ENCODE results near the gene AUTS2.
"Not testable (repeated sequence)": the region's sequence is repeated elsewhere in the genome, so short reads cannot be mapped to it uniquely, and the experiment has no call there.

Gene AUTS2

DNA sequence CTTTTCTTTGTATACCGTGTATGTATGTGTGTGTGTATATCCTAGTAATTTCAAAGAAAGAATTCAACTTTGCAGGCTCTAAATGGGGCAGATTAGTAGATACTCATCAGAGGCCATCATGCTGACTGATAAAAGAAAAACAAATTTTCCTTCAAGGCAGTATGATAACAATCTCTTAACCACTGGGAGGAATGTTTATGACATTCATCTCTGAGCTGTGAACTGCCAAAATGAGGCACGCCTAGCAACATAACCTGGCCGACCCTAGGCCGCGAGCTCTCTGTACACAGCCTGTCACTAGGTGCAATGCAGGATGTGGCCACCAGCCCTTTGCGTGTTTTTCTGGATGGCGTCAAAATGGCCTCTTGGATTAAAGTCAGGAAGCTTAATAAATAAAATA is 1190.0 kb downstream of the AUTS2 start:
- peak in 1 of 2 experiments; percentile 40 for DNase-seq

DNA sequence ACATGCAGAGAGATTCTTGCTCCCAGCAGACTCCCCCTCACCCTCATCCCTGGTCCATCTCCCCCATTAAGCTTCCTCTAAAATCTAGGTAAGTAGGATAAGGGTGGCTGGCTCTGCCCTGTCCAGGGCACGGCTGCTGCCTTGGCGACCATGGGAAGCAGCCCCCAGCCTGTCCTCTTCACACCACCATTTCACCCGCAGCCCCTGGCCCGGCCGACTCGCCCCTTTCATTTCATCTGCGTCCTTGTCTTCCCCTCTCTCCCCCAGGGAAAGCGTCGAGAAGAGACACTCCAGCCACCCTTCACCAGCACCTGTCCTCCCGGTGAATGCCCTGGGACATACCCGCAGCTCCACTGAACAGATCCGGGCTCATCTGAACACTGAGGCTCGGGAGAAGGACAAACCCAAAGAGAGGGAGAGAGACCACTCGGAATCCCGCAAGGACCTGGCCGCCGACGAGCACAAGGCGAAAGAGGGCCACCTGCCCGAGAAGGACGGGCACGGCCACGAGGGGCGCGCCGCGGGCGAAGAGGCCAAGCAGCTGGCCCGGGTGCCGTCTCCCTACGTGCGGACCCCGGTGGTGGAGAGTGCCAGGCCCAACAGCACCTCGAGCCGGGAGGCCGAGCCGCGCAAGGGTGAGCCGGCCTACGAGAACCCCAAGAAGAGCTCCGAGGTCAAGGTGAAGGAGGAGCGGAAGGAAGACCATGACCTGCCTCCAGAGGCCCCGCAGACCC is 1191.4 kb downstream of the AUTS2 start:
- DNase-seq = no peak

DNA sequence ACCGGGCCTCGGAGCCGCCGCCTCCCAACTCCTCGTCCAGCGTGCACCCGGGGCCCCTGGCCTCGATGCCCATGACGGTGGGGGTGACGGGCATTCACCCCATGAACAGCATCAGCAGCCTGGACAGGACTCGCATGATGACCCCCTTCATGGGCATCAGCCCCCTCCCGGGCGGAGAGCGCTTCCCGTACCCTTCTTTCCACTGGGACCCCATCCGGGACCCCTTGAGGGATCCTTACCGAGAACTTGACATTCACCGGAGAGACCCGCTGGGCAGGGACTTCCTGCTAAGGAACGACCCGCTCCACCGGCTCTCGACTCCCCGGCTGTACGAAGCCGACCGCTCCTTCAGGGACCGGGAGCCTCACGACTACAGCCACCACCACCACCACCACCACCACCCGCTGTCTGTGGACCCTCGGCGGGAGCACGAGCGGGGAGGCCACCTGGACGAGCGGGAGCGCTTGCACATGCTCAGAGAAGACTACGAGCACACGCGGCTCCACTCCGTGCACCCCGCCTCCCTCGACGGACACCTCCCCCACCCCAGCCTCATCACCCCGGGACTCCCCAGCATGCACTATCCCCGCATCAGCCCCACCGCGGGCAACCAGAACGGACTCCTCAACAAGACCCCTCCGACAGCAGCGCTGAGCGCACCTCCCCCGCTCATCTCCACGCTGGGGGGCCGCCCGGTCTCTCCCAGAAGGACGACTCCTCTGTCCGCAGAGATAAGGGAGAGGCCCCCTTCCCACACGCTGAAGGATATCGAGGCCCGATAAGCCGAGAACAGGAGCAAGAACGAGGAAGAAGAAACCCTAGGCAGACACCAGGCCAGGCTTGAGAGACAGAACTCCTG is 1192.2 kb downstream of the AUTS2 start:
- DNase-seq = no peak

DNA sequence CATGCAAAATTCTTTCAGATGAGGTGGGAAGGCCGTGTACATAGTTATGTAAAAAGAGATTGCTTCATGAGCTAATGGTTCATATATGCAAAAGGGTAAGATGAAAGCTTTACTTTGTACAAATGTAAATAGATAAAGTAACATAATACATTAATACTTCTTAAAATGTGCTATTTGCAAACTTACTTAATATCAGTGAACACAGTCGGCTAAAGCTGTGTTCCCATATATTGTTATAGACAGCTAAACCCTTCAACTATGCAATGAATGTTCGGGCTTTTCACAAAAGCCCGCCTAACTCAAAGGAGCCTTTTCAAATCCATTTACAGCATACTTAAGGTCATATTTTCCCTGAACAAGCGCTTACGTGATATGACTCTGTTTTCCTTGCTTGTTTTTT is 1193.1 kb downstream of the AUTS2 start:
- DNase-seq = no peak

DNA sequence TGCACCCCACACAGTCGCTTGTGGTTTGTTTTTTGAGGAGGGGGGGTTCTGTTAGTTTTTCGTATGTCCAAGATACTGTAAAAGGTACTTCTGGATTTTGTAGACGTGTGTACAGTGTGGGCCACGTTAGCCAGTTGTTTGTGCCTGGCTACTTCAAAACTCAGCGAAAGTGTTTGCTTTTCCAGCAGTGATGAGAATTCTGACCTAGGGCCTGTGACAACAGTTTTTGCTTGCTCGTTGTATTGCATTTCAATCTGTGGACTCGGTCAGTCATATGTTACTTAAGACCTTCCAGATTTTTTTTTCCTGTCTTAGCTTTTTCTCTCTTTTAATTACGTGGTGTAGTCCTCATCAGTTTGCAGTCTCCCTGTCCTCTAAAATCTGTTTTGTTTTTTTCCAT is 1194.8 kb downstream of the AUTS2 start:
- DNase-seq = no peak

- DNase-seq = no peak
Measured at GRCh38 chr7:70793821-70794220, 1195.5 kb downstream of the AUTS2 start.

- DNase-seq = no peak
Measured at GRCh38 chr7:70794962-70795361, 1196.7 kb downstream of the AUTS2 start.

DNA sequence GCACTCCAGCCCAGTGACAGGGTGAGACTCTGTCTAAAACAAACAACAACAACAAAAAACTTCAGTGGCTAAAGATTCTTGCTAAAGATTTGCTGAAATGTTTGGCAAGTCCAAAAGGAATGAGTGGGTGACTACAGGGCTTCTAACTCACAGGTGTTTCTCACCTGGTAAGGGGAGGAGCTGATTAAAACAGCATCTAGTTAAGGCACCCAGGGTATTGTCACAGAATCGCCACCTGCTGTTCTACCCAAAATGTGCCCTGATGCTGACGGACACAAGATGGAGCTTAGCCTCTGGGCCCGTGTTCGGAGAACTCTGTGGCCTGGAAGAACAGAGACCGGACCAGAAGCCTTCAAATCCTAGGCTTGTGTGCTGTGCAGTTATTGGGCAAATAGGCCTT is 1197.7 kb downstream of the AUTS2 start:
- DNase-seq = no peak

GRCh38 chr7:70797109-70797514 is 1198.8 kb downstream of the AUTS2 start:
- no peak for DNase-seq

DNA sequence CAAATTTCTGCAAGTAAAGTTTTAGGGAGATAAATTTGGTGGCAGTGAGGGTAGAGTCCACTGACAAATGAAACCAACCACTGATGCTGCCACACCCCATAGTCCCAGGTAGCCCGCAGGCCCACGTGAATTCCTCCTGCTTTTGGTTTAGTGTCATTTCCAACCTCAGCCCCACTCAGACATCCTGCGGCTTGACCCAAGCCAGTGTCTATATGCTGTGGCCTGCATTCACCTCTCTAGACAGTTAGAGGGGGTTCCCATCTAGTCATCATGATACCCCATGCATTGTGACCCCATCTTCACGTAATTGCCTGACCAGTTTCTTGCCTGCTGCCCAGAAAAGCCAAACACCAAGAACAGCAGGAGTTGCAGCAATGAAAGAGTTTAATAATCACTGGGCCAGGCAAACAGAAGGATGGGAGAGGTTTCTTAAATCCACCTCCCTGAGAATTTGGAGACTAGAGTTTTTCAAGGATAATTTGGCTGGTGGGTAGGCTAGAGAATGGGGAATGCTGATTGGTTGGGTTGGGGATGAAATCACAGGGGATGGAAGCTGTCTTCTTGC is 1201.6 kb downstream of the AUTS2 start:
- no peak for DNase-seq

DNA sequence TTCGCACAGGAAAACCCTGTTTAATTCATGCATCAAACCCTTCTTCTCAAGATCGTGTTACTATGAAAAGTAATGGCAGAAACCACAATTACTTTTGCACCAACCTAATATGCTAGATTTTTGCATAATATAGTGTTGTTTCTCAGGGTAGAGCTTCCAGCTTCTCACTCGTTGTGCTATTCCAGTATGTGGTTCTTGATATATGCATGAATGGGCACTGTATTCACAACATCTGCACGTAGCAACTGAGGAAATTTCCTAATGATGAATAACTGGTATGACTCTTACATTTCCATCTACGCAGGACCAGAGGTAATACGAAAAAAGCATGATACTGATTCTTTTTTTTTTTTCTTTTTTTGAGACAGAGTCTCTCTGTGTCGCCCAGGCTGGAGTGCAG is 1207.1 kb downstream of the AUTS2 start:
- DNase-seq = no peak

DNA sequence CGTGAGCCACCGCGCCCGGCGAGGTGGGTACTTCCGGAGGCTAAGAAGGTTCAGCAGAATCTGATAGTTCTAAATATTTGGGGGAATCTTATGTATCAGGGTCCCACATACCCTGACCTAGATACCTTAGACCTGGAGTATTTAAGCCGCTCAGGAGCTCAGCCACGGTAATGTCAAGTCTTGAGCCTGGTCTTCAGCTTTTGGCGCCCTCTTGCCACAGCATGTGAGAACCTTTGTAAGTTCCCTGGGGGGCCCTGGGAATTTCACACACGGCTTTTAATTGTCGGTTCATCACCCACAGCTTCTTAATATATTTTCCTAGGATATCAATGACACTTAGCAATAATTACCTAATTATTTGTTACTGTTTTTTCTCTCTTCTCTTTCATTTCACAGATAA is 1209.4 kb downstream of the AUTS2 start:
- DNase-seq = no peak

- DNase-seq = no peak
Measured at GRCh38 chr7:70808876-70809275, 1210.6 kb downstream of the AUTS2 start.

DNA sequence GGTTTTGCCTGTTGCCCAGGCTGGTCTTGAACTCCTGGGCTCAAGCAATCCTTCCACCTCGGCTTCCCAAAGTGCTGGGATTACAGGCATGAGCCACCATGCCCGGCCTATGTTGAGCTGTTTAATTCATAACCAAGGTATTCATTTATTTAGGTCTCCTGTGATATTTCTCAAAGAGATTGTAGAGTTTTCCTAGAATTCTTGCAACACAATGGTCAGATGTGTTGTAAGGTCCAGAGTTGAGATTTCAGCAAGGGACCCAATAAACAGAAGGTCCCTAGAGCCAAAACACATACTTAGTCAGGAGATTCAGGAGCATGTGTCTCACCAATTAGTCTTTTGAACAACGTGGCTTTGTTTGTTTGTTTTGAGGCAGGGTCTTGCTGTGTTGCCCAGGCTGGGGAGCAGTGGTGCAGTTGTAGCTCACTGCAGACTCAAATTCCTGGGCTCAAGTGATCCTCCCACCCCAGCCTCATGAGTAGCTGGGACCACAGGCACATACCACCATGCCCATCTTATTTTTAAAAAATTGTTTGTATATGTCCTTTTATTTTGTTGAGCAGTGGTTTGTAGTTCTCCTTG is 1212.4 kb downstream of the AUTS2 start:
- no peak for DNase-seq

- DNase-seq = no peak
Measured at GRCh38 chr7:70812511-70812910, 1214.2 kb downstream of the AUTS2 start.

- not testable (repeated sequence) for DNase-seq
Measured at GRCh38 chr7:70822490-70822889, 1224.2 kb downstream of the AUTS2 start.

GRCh38 chr7:70829221-70830059 is 1231.2 kb downstream of the AUTS2 start:
- peak; percentile 70 to 77 for DNase-seq

GRCh38 chr7:70830060-70830395 is 1231.8 kb downstream of the AUTS2 start:
- DNase-seq = no peak

DNA sequence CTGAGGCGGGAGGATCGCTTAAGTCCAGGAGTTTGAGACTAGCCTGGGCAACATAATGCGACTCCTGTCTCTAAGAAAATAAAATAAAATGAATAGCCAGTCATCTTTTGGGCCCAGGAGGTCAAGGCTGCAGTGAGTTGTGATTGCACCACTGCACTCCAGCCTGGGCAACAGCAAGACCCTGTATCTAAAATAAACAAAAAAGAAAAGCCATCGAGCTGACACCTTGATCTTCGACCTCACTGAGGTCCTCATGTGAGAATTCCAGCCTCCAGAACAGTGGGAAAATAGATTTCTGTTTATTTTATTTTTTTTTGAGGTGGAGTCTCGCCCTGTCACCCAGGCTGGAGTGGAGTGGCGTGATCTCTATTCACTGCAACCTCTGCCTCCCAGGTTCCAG is 1232.2 kb downstream of the AUTS2 start:
- DNase-seq = no peak

DNA sequence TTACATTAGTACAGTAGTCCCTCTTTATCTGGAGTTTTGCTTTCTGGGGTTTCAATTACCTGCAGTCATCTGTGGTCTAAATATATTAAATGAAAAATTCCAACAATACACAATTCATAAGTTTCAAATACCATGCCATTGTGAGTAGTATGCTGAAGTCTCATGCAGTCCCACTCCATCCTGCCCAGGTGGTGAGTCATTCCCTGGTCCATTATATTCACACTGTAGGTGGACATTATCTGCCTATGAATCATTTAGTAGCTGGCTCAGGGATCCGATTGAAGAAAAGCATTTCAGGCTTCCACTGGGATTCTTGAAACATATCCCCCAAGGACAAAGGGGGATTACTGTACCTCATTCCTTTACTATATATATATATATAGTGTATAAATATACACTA is 1235.5 kb downstream of the AUTS2 start:
- no peak for DNase-seq

GRCh38 chr7:70834424-70834823 is 1236.1 kb downstream of the AUTS2 start:
- no peak for DNase-seq

DNA sequence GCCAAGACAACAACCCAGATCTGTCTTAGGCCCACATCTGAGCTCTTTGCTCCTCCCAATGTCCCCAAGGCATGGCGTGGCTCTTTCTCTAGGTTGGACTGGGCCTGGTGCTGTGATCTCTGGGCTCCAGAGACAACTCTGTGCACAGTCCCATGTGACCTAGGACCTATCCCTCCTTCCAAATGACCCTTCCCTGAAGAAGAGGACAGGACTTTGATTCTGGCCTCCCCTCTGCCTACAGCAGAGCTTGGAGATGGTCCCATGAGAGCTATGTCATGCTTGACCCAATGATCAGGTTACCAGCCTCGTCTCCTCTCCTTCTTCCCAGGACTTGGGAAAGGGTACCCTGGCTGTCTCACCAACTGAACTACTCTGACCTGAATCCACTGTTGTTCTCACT is 1237.4 kb downstream of the AUTS2 start:
- DNase-seq = no peak

DNA sequence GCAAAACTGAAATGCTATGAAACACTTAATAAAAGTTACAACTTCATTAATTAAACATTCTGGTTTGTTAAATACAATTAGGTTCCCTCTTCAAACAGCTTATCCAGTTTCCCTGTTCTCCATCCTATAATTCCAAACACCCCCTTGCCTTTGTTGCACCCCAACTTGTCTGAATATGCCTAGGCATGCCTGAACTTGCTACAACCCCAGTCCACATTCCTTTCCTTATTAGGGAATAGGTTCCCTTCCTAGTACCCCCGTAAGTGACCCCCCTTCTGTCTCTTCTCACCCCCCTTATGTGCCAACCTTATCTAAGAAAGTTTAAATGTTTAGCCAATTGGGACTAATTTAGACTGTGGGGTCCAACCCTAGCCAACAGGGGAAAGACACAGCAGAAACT is 1238.0 kb downstream of the AUTS2 start:
- DNase-seq = no peak

All from activated T-cell treated with anti-CD3 and anti-CD28 coated beads, Interleukin-2, amount 50 U/mL, for 48 hours (primary cell).